IPS DF 6.9 (cell line): ENCODE data around the gene KCNQ1.

Source experiments
- DNase-seq: peaks from one replicate; pipeline ENCODE4 v3.0.0-alpha.2; 2013; ENCODE audit warnings: low read depth, low spot score
- H3K27ac ChIP-seq: one replicate; pipeline ENCODE4 v1.5.1; 2013; ENCODE audit warnings: low read length, control low read depth
- H3K27me3 ChIP-seq: 2 replicates; pipeline ENCODE4 v1.6.1; 2013; ENCODE audit warnings: mild to moderate bottlenecking, low read length; ENCODE audit not compliant: control insufficient read depth, insufficient read depth
- H3K36me3 ChIP-seq: 2 replicates; pipeline ENCODE4 v1.6.1; 2013; ENCODE audit warnings: low read length; ENCODE audit not compliant: control insufficient read depth, insufficient read depth
- H3K4me1 ChIP-seq: 2 replicates; pipeline ENCODE4 v1.6.1; 2013; ENCODE audit warnings: low read length; ENCODE audit not compliant: control insufficient read depth, insufficient read depth
- H3K4me3 ChIP-seq: 2 replicates; pipeline ENCODE4 v1.5.1; 2013; ENCODE audit warnings: mild to moderate bottlenecking, low read length
- H3K9me3 ChIP-seq: 2 replicates; pipeline ENCODE4 v1.6.1; 2013; ENCODE audit warnings: low read length, inconsistent platforms; ENCODE audit not compliant: control insufficient read depth, insufficient read depth
- WGBS: extraction: QIAGEN DNeasy Blood & Tissue Kit; methylation state at CpG from one replicate; pipeline ENCODE4 v1.1.7; 2013; ENCODE audit warnings: mixed read lengths, missing lambda C conversion rate; ENCODE audit not compliant: insufficient read length, insufficient coverage; 5-methylcytosine and 5-hydroxymethylcytosine counted together

The KCNQ1 gene

DNA sequence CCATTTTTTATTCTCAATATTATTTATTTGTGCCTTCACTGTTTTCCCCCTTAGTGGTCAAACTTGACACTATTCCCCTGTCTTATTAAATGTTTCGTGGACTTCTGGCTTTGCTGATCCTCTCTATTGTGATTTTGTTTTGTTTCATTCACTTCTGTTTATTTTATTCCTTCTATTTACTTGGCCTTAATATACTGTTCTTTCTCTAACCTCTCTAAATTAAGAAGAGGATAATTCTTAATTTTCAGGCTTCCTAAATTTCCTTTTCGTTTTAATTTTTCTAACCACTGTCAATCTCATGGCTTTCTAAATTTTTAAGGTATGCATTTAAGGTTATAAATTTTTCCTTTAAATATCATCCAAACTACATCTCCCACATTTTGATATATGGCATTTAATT lies 338.0 kb downstream of the KCNQ1 start:
- no peaks in the 10 kb centered on the region for H3K9me3 ChIP-seq
- H3K4me1 ChIP-seq: no peaks in the 10 kb centered on the region
- no peaks in the 10 kb centered on the region for H3K27me3 ChIP-seq
- H3K4me3 ChIP-seq: no peak overlapping the region
- no CpG with 5 or more reads among the region's 2 CpGs for WGBS
- no peak overlapping the region for H3K27ac ChIP-seq
- no peak for DNase-seq
- H3K36me3 ChIP-seq: no peaks in the 10 kb centered on the region; the same call in 1 of the 2 replicates

DNA sequence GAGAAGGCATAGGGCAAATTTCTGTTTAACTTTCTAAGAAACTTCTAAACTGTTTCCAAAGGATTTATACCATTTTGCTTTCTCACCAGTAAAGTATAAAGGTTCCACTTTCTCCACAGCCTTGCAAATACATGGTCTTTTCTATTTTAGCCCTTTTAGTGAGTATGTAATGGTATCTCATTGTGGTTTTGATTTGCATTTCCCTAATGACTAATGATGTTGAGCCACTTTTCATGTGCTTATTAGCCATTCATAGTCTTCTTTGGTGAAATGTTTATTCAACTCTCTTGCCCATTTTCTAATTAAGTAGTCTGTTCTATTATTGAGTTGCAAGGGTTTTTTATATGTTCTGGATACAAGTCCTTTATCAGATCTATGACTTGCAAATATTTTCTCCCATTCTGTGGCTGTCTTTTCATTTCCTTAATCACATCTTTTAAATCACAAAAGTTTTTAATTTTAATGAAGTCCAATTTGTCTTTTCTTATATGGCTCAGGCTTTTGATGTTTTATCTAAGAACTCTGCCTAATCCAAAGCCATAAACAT lies 338.8 kb downstream of the KCNQ1 start:
- Histone ChIP-seq H3K4me1 (0 out of 2 replicates have a peak, but pooled peaks cover 2% of the 10 kb centered on the region), H3K36me3 (no peaks in the 10 kb centered on the region; the same call in 1 of the 2 replicates), H3K4me3 (no peak overlapping the region), H3K9me3 (no peaks in the 10 kb centered on the region), H3K27me3 (no peaks in the 10 kb centered on the region), H3K27ac (no peak overlapping the region)
- DNase-seq: no peak

DNA sequence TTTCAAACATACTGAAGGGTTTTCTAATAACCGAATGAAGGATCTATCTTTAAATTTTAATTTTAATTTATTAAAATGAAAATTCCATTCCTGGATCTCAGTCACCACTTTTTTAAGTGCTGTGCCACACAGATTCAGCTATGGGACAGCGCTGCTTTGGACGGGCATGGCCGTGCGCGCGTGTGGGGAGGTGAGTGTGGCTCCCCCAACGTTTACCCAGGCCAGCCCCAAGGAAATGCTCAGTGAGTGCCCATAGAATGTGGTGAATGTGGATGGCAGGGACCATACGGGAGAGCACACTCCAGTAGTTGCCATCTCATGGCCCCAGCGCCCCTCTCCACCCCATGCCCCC lies 343.0 kb downstream of the KCNQ1 start:
- Histone ChIP-seq H3K9me3 (no peaks in the 10 kb centered on the region), H3K36me3 (no peaks in the 10 kb centered on the region), H3K27ac (no peak overlapping the region), H3K4me1 (peaks cover 3% of the 10 kb centered on the region; the same call in 1 of the 2 replicates), H3K27me3 (0 out of 2 replicates have a peak, but pooled peaks cover 2% of the 10 kb centered on the region), H3K4me3 (no peak overlapping the region)
- WGBS: no CpG with 5 or more reads among the region's 10 CpGs
- DNase-seq: no peak

DNA sequence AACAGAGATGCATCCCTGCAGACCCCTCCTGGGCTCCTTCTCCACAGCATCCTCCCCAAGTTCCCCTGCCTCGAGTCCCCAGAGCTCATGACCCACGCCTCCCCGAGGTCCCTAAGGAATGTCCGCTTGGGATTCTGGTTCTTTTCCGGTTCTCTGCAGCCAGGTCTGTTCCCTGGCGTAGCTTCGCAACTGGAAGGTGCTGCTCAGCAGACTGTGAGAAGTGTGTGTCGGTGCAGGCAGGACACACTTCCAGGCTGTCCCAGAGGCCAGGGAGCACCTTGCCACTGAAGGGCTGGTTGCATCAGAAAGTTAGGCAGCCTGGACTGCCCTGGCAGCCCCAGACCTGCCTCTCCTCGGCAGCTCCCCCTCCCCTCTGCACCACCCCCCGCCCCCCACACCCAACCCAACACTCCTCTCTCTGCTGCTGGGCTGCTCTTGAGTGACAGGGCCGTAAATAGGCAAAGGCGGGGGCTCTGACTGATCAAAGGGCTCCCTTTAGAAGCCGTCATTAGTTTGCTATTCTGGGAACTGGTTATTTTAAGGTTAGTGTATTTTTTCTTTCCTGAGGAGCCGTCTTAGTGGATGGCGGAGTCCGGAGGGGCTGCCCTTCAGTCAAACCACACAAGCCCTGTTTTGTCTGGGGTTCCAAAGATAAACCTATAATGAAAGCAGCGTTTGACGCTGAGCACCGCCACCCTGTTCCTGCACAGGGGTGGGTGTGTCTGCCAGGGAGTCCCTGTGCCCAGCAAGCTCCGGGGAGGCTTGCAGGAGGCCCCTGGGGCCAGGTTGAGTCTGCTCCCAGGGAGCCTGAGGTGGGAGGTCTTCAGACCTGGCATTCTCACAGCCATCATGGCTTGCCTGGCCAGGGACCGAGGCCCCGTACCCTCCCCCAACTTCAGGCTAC lies 343.6 kb downstream of the KCNQ1 start:
- no peak overlapping the region for H3K27ac ChIP-seq
- H3K27me3 ChIP-seq: 0 out of 2 replicates have a peak, but pooled peaks cover 2% of the 10 kb centered on the region
- H3K36me3 ChIP-seq: no peaks in the 10 kb centered on the region
- no CpG with 5 or more reads among the region's 22 CpGs for WGBS
- H3K4me3 ChIP-seq: no peak overlapping the region
- H3K9me3 ChIP-seq: no peaks in the 10 kb centered on the region
- DNase-seq: no peak
- peaks cover 3% of the 10 kb centered on the region; the same call in 1 of the 2 replicates for H3K4me1 ChIP-seq

DNA sequence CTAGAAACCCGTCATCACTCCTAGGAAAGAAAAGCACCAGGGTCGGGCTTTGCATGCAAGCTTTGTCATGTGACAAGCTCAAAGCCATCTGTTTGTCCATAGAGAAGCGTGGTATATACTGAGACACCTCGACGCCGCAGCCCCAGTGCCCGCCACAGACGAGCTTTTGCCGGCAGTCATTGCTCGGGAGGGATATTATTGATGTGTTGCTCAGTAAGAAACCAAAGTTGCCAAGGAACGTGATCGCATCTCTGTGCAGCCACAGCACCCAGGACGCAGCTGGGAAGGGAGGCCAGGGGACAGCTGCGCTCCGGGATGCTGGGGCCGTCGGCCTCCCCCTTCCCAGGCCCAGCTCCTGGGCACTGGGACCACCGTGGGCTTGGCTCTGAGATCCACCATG lies 344.5 kb downstream of the KCNQ1 start:
- 0 out of 2 replicates have a peak, but pooled peaks cover 2% of the 10 kb centered on the region for H3K27me3 ChIP-seq
- no peak overlapping the region for H3K27ac ChIP-seq
- peaks cover 3% of the 10 kb centered on the region; the same call in 1 of the 2 replicates for H3K4me1 ChIP-seq
- no peak for DNase-seq
- no peaks in the 10 kb centered on the region for H3K36me3 ChIP-seq
- no CpG with 5 or more reads among the region's 18 CpGs for WGBS
- H3K9me3 ChIP-seq: no peaks in the 10 kb centered on the region
- no peak overlapping the region for H3K4me3 ChIP-seq

DNA sequence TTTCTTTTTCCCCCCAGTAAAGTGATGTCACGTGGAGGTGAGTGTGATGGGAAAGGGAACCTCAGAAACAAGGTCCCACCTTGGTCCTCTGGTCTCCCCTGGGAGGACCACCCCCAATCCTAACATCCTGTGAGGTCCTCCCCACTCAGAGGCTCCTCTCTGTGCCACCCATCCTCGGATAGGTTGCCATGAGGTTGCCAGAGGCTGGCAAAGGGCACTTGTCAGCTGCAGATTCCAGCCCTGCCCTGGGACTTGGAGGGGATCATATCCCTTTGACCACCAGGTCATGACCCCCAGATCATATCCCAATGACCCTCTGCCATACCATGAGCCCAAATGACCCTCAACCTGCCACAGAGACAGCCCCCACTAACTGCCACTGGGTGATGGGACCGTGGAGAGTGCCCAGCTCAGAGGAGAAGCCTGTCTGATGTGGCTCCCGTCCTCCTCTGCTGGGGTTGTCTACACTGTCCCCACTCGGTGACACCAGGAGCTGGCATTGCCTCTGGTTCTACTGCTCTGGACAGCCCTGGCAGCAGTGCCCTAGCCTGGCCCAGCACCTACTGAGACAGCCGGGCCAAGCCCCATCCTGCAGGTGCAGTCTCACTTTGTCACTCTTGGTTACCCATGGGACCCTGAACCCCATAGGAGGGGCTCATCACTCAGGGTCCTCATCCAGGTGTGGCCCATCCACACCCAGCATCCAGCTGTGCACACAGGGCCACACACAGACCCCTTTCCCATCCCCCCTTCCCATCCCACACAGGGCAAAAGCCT lies 345.2 kb downstream of the KCNQ1 start:
- no CpG with 5 or more reads among the region's 6 CpGs for WGBS
- Histone ChIP-seq H3K27me3 (0 out of 2 replicates have a peak, but pooled peaks cover 2% of the 10 kb centered on the region), H3K27ac (no peak overlapping the region)

DNA sequence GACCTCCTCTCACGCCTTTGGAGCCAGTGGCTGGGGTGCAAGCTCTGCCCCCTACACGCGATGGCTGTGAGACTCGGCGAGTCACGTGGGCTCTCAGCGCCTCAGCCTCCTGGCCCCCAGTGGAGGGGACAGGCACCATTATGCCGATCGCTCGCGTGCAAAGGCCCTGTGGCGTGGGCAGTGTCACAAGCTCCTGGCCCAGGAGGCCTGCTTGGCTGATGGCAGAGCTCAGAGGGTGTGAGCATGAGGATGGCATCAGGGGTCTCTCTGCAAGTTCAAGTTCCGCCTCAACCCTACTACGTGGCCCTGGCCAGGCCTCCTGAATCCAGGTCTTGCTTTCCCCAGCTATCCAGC lies 345.7 kb downstream of the KCNQ1 start:
- Histone ChIP-seq H3K4me1 (peaks cover 5% of the 10 kb centered on the region; the same call in 1 of the 2 replicates), H3K36me3 (no peaks in the 10 kb centered on the region), H3K27ac (no peak overlapping the region), H3K9me3 (no peaks in the 10 kb centered on the region), H3K27me3 (0 out of 2 replicates have a peak, but pooled peaks cover 2% of the 10 kb centered on the region), H3K4me3 (no peak overlapping the region)
- DNase-seq: no peak
- no CpG with 5 or more reads among the region's 14 CpGs for WGBS

More for the DNA sequence above, 345.2 kb downstream of the KCNQ1 start:
- no peaks in the 10 kb centered on the region for H3K36me3 ChIP-seq
- DNase-seq: no peak
- H3K4me1 ChIP-seq: peaks cover 3% of the 10 kb centered on the region; the same call in 1 of the 2 replicates
- H3K9me3 ChIP-seq: no peaks in the 10 kb centered on the region
- H3K4me3 ChIP-seq: no peak overlapping the region

DNA sequence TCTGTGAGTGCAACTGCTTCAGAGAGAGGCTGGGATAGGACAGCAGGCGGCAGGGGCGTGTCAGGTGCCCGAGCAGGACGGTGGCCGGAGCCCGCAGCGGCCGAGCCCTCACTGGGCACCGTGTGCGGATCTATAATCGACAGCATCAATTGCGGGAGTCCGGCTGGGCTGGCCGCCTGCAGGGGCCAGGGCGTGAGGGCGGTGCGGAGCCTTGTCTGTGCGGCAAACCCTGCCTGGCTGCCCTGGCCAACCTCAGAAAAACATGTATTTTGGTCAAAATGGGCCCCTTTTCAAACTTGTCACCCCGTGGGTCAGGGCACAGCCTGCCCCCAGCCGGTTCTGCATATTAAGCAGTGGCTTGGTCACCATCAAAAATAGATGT lies 346.3 kb downstream of the KCNQ1 start:
- Histone ChIP-seq H3K4me3 (no peak overlapping the region), H3K36me3 (no peaks in the 10 kb centered on the region), H3K27ac (no peak overlapping the region), H3K4me1 (peaks cover 5% of the 10 kb centered on the region; the same call in 1 of the 2 replicates), H3K9me3 (no peaks in the 10 kb centered on the region), H3K27me3 (0 out of 2 replicates have a peak, but pooled peaks cover 2% of the 10 kb centered on the region)
- no CpG with 5 or more reads among the region's 20 CpGs for WGBS
- DNase-seq: no peak

DNA sequence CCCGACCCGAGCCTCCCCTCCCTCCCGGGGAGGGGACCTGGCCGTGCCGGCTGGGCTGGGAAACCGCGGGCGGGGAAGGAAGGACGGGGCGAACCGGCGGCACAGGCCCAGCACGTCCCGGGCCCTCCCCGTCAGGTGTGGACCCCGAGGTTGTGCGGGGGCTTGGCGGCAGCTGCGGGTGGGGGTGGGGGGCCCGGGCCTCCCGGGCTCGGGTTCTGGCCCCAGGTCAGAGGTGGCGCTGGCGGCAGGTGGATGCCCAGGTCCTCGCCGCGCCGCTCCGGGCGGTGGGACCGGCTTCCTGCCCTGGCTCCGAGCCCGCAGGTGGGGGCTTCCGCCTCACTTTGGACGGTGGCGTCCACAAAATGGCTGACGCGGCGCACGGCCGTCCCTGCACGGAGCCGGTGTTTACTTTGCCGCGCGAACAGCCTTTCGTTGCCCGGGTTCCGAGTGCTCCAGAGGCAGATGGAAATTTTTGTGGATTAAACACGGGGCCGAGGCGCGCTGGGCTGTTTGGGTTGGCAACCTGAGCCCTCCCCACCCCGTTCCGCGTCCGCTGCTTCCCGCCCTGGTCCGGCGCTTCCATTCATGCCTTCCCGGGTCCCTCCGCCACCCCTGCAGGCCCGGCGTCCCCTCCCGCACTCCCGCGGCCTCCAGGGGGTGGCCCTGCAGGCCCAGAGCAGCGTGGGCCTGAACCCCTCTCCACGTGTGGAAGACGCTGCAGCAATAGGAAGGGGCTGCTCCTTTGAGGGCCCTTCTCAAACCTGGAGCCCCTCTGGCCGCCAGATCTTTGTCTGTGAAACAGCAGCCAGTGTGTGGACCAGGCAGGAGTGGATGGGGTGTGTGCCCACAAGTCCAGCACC lies 346.9 kb downstream of the KCNQ1 start:
- H3K36me3 ChIP-seq: no peaks in the 10 kb centered on the region
- no peak overlapping the region for H3K27ac ChIP-seq
- H3K27me3 ChIP-seq: 0 out of 2 replicates have a peak, but pooled peaks cover 2% of the 10 kb centered on the region
- H3K4me3 ChIP-seq: peak overlapping the region; percentile 14; the same call in 1 of the 2 replicates
- no peak for DNase-seq
- no peaks in the 10 kb centered on the region for H3K9me3 ChIP-seq
- peaks cover 5% of the 10 kb centered on the region; the same call in 1 of the 2 replicates for H3K4me1 ChIP-seq
- WGBS: no CpG with 5 or more reads among the region's 71 CpGs
